Measurements from ENCODE around the gene ATOH8. TPM values are rescaled to one million over a fixed set of nuclear protein-coding genes. Genes with fewer than 3 reads are reported as not detected.

ATOH8 gene
- total and polyA plus RNA-seq, 4 donors, result 38.6 to 63.3 (median 50.5) TPM

DNA sequence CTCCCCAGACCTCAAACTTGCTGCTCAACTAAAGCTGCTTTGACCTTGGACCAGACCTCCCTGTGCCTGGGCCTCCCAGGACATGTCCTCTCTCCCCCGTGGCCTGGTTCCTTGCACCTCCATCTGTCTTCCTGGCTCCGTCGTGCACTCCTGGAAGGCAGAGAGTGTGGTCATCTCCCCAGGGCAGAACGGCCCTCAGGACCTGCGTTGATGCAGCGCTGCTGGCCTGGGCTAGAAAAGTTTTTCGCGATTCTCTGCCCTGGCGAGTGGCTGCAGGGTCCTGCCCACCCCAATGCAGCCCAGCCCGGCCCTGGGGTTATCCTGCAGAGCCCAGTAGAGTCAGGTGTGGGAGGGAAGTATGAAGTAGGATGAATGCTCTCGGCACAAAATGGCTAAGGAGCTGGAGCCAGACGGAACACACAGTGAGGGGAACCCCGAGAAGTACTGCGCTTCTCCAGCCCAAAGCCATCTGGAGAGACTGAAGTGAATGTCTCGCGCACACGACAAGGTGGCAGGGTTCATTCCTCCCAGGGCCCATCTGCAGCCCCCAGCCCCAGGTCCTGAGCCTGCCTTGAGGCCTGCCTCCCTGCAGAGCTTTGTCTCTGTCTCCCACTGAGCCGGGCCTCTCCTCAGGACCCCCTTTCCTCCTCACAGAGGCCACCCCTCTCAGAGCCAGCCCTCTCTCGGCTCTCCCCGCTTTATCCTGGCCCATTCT lies 41.7 kb downstream of the ATOH8 start:
- peak in 1 of 3 donors; percentile 10 for DNase-seq
- Histone ChIP-seq H3K9ac (ENCODE audit: insufficient read depth in 1 of 2, low read length in 2 of 2) (no peak overlapping the region), H3K9me3 (ENCODE audit: control insufficient read depth in 4 of 4, insufficient read depth in 3 of 4, low read length in 3 of 4) (no peaks in the 10 kb centered on the region), H3K27me3 (ENCODE audit: control insufficient read depth in 3 of 3, insufficient read depth in 3 of 3, low read length in 2 of 3) (no peaks in the 10 kb centered on the region), H3K4me3 (no peak overlapping the region), H3K4me1 (ENCODE audit: control insufficient read depth in 5 of 5, insufficient read depth in 5 of 5, low read length in 5 of 5) (peaks cover 4 to 60% (median 36%) of the 10 kb centered on the region in 5 donors), H3K36me3 (ENCODE audit: control insufficient read depth in 4 of 4, insufficient read depth in 4 of 4, low read length in 4 of 4) (peaks cover 0 to 4% (median 2%) of the 10 kb centered on the region in 4 donors), H3K27ac (ENCODE audit: low read depth in 1 of 2, low read length in 1 of 2) (peak overlapping the region in 1 of 2 donors; percentile 62)
- no peak for ATAC-seq (ENCODE audit: insufficient read depth, low FRiP score)
- WGBS, 2 donors, result 88 to 91% methylated on average over 19 to 20 of the region's 20 CpGs
- TF ChIP-seq, protein P1, sequence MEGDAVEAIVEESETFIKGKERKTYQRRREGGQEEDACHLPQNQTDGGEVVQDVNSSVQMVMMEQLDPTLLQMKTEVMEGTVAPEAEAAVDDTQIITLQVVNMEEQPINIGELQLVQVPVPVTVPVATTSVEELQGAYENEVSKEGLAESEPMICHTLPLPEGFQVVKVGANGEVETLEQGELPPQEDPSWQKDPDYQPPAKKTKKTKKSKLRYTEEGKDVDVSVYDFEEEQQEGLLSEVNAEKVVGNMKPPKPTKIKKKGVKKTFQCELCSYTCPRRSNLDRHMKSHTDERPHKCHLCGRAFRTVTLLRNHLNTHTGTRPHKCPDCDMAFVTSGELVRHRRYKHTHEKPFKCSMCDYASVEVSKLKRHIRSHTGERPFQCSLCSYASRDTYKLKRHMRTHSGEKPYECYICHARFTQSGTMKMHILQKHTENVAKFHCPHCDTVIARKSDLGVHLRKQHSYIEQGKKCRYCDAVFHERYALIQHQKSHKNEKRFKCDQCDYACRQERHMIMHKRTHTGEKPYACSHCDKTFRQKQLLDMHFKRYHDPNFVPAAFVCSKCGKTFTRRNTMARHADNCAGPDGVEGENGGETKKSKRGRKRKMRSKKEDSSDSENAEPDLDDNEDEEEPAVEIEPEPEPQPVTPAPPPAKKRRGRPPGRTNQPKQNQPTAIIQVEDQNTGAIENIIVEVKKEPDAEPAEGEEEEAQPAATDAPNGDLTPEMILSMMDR (IDR thresholded peaks at IDR 0.05; ENCODE audit: control extremely low read depth, extremely low read depth), result no peak

DNA sequence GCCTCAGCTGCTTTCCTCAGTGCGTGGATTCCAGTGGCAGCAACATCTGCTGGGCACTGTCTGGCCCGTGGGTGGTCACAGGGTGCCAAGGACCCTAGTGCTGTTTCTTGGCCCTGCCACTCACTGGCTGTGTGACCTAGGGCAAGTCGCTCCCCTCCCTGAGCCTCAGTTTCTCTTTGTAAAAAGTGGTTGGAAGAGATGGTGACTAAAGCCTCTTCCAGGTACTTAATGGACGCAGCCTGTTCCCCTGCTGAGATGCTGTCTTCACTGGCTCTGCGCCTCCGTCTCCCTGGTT lies 42.2 kb downstream of the ATOH8 start:
- Histone ChIP-seq H3K9me3 (ENCODE audit: control insufficient read depth in 4 of 4, insufficient read depth in 3 of 4, low read length in 3 of 4) (no peaks in the 10 kb centered on the region), H3K4me3 (no peak overlapping the region), H3K9ac (ENCODE audit: insufficient read depth in 1 of 2, low read length in 2 of 2) (no peak overlapping the region), H3K27me3 (ENCODE audit: control insufficient read depth in 3 of 3, insufficient read depth in 3 of 3, low read length in 2 of 3) (no peaks in the 10 kb centered on the region), H3K36me3 (ENCODE audit: control insufficient read depth in 4 of 4, insufficient read depth in 4 of 4, low read length in 4 of 4) (peaks cover 0 to 4% (median 2%) of the 10 kb centered on the region in 4 donors), H3K4me1 (ENCODE audit: control insufficient read depth in 5 of 5, insufficient read depth in 5 of 5, low read length in 5 of 5) (peaks cover 4 to 60% (median 36%) of the 10 kb centered on the region in 5 donors), H3K27ac (ENCODE audit: low read depth in 1 of 2, low read length in 1 of 2) (peak overlapping the region; percentile 34 to 62)
- peak in 1 of 3 donors; percentile 10 for DNase-seq
- ATAC-seq (ENCODE audit: insufficient read depth, low FRiP score), result no peak
- 76 to 94% methylated on average over 6 of the region's 6 CpGs for WGBS, 2 donors
- TF ChIP-seq, protein P1 (IDR thresholded peaks at IDR 0.05; ENCODE audit: control extremely low read depth, extremely low read depth), result no peak

DNA sequence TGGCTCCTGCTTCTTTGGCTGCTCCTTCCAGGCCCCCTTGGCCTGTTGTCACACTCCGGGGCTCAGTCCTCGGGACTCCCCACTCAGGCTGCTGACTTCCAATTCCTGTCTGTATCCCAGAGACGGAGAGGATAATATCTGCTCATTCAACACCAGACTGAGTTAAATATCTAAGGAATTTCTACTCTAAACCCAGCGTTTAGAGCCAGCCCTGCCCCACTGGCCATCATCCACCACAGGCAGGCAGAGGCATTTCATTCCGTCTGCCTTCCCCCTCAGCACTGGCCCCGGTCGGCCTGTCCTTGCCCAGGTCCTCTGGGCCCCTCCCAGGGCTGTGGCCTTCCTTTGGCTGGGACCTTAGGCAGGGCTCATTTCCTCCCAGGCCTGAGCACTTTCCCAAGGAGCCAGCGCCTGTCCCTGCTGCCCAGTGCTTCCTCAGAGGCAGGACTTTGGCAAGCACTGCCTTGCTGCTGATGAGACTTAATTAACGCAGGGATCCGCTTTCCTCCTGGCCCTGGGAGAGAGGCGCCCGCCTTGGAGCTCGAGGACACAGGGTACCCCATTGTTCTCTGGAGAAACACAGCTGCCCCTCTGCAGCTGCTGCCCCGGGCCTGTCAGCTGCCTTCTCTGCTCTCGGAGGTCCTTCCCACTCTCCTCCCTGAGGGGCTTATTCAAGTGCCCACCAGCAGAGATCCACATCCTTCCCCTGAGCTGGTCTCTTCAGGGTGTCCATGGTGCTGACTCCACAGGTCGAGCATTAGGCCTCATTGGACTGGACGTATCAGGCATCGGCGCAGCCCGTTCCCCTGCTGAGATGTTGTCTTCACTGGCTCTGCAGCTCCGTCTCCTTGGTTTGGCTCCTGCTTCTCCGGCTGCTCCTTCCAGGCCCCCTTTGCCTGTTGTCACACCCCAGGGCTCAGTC lies 42.8 kb downstream of the ATOH8 start:
- ATAC-seq (ENCODE audit: insufficient read depth, low FRiP score) (no peak), DNase-seq (peak in 2 of 3 donors; percentile 18 to 30)
- Histone ChIP-seq H3K9ac (ENCODE audit: insufficient read depth in 1 of 2, low read length in 2 of 2) (no peak overlapping the region), H3K4me3 (no peak overlapping the region), H3K9me3 (ENCODE audit: control insufficient read depth in 4 of 4, insufficient read depth in 3 of 4, low read length in 3 of 4) (no peaks in the 10 kb centered on the region), H3K27me3 (ENCODE audit: control insufficient read depth in 3 of 3, insufficient read depth in 3 of 3, low read length in 2 of 3) (no peaks in the 10 kb centered on the region), H3K36me3 (ENCODE audit: control insufficient read depth in 4 of 4, insufficient read depth in 4 of 4, low read length in 4 of 4) (peaks cover 0 to 4% (median 3%) of the 10 kb centered on the region in 4 donors), H3K4me1 (ENCODE audit: control insufficient read depth in 5 of 5, insufficient read depth in 5 of 5, low read length in 5 of 5) (peaks cover 4 to 60% (median 36%) of the 10 kb centered on the region in 5 donors), H3K27ac (ENCODE audit: low read depth in 1 of 2, low read length in 1 of 2) (peak overlapping the region; percentile 34 to 62)
- WGBS, 2 donors, result 63 to 85% methylated on average over 22 of the region's 22 CpGs
- TF ChIP-seq, protein P1 (IDR thresholded peaks at IDR 0.05; ENCODE audit: control extremely low read depth, extremely low read depth), result no peak

Data from lung (tissue), 12 donors.